Gastroesophageal sphincter (tissue), 4 donors: Measurements from ENCODE around the gene RNLS. TPM values are rescaled to one million over a fixed set of nuclear protein-coding genes. Genes with fewer than 3 reads are reported as not detected.

Experiments
- ATAC-seq: fragments of 150-250 bp; one replicate; pipeline ENCODE4 v1.9.1; 2016; ENCODE audit warnings: mild to moderate bottlenecking, moderate library complexity
- H3K27ac ChIP-seq, 4 donors: fragments of 200-600 bp; sonication (generic) in 3 of 4; 1 replicate in 3 of 4; 2 replicates in 1 of 4; pipeline ENCODE4 v1.5.1; 2016 to 2019
- H3K27me3 ChIP-seq: fragments of 200-600 bp; sonication (generic); one replicate; pipeline ENCODE4 v1.5.1; 2019
- H3K36me3 ChIP-seq, 2 donors: fragments of 200-600 bp; sonication (generic); one replicate each; pipeline ENCODE4 v1.5.1; 2019; ENCODE audit warnings: control low read depth in 1 of 2
- H3K4me1 ChIP-seq, 3 donors: fragments of 200-600 bp; sonication (generic); 1 replicate in 2 of 3; 2 replicates in 1 of 3; pipeline ENCODE4 v1.5.1; 2016 to 2019; ENCODE audit warnings: control low read depth in 2 of 3
- H3K4me3 ChIP-seq, 2 donors: fragments of 200-600 bp; sonication (generic); one replicate each; pipeline ENCODE4 v1.5.1; 2019; ENCODE audit warnings: mild to moderate bottlenecking in 1 of 2, moderate library complexity in 1 of 2
- H3K9me3 ChIP-seq, 3 donors: fragments of 200-600 bp; sonication (generic); one replicate each; pipeline ENCODE4 v1.5.1; 2017 to 2019; ENCODE audit warnings: control low read depth in 2 of 3
- CTCF ChIP-seq, 4 experiments: fragments of 200-600 bp in 2 of 4; fragments of 450-650 bp in 2 of 4; sonication (generic) in 1 of 4; IDR thresholded peaks; one replicate each; pipeline ENCODE4 v1.5.1; 2017 to 2019; ENCODE audit warnings: antibody characterized with exemption in 4 of 4, mild to moderate bottlenecking in 2 of 4, moderate library complexity in 2 of 4
- EP300 ChIP-seq: sonication (generic); formaldehyde crosslinking; IDR thresholded peaks from one replicate; pipeline ENCODE4 v1.6.1; 2017; ENCODE audit warnings: antibody characterized with exemption, mild to moderate bottlenecking
- POLR2A ChIP-seq, 2 donors: fragments of 450-650 bp; IDR thresholded peaks; one replicate each; pipeline ENCODE4 v1.6.1; 2017; ENCODE audit warnings: antibody characterized with exemption in 2 of 2, mild to moderate bottlenecking in 2 of 2, moderate library complexity in 1 of 2
- POLR2AphosphoS5 ChIP-seq: sonication (generic); formaldehyde crosslinking; IDR thresholded peaks from one replicate; pipeline ENCODE4 v1.6.1; 2017; ENCODE audit warnings: antibody characterized with exemption
- WGBS, 2 donors: methylation state at CpG; one replicate each; pipeline ENCODE4 v1.1.5; 2018; ENCODE audit warnings: low coverage in 1 of 2; 5-methylcytosine and 5-hydroxymethylcytosine counted together
- total RNA-seq, 4 donors: library from RNA; depleted of rRNA; stranded (reverse); fragments of >200 nt; gene quantifications; one replicate each; pipeline ENCODE4 v1.1.0, GENCODE V29; 2016

Gene RNLS
- total RNA-seq, 4 donors from 2014 or later = 9.4 to 25.1 (median 15.3) TPM

DNA sequence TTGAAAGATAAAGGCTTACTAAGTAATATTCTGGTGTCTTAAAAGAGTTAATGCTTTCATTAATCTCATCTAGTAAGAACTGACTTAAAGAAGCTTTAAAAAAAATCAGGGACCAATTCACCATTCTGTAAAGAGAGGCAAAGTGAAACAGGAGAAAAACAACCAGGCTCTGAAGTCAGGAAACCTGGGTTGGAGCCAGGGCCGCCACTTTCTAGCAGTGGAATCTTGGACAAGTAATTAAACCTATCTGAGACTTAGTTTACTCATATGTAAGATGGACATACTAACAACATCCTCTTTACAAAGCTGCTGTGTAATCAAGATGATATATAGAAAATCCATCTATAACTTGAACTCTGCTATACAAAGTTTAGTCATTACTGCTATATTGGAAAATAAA lies 154.1 kb downstream of the RNLS start:
- Histone ChIP-seq H3K9me3 (no peaks in the 10 kb centered on the region), H3K27ac (no peak overlapping the region), H3K4me3 (no peak overlapping the region), H3K4me1 (no peaks in the 10 kb centered on the region), H3K36me3 (no peaks in the 10 kb centered on the region), H3K27me3 (no peaks in the 10 kb centered on the region)
- 90 to 100% methylated on average over 1 of the region's 1 CpG for WGBS, 2 donors
- TF ChIP-seq EP300 (no peak), POLR2A (IDR thresholded peaks at IDR 0.05) (no peak)
- ATAC-seq = no peak

GRCh38 chr10:88428442-88428841 lies 154.7 kb downstream of the RNLS start:
- no peak overlapping the region for H3K4me3 ChIP-seq
- H3K36me3 ChIP-seq = no peaks in the 10 kb centered on the region
- TF ChIP-seq EP300 = no peak
- no peak for TF ChIP-seq POLR2AphosphoS5
- no peak for TF ChIP-seq POLR2A (IDR thresholded peaks at IDR 0.05)
- TF ChIP-seq CTCF (IDR thresholded peaks at IDR 0.05) = no peak
- H3K4me1 ChIP-seq = no peaks in the 10 kb centered on the region
- no peak for ATAC-seq
- WGBS, 2 donors = 33 to 55% methylated on average over 1 of the region's 1 CpG
- H3K27me3 ChIP-seq = no peaks in the 10 kb centered on the region
- no peaks in the 10 kb centered on the region for H3K9me3 ChIP-seq
- H3K27ac ChIP-seq = no peak overlapping the region

GRCh38 chr10:88427024-88427423 lies 156.1 kb downstream of the RNLS start:
- ATAC-seq = no peak
- Histone ChIP-seq H3K9me3 (no peaks in the 10 kb centered on the region), H3K4me1 (no peaks in the 10 kb centered on the region), H3K27me3 (no peaks in the 10 kb centered on the region), H3K27ac (no peak overlapping the region), H3K4me3 (no peak overlapping the region), H3K36me3 (no peaks in the 10 kb centered on the region)
- no peak for TF ChIP-seq POLR2AphosphoS5
- no peak for TF ChIP-seq EP300
- TF ChIP-seq CTCF (IDR thresholded peaks at IDR 0.05) = no peak
- TF ChIP-seq POLR2A (IDR thresholded peaks at IDR 0.05) = no peak
- 83 to 91% methylated on average over 1 to 2 of the region's 2 CpGs for WGBS, 2 donors

DNA sequence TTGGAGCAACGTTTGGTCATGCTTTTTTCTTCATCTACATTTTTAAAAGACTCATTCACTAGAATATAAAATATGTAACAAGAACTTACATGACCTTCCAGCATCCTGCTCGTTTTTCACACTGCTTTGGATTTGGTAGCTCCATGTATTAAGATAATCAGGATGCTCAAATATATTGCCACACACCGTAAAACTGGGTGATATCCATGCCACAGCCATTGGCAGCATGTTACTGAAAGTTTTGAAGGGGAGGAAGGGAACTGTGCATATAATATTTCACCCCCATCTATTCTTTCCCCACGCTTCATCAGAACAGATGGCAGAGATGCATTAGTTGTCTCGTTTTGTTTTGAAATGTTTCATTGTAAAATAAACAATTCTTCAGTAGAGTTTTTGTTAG lies 158.2 kb downstream of the RNLS start:
- no peaks in the 10 kb centered on the region for H3K36me3 ChIP-seq
- no peaks in the 10 kb centered on the region for H3K9me3 ChIP-seq
- TF ChIP-seq CTCF (IDR thresholded peaks at IDR 0.05) (no peak), POLR2A (IDR thresholded peaks at IDR 0.05) (no peak), POLR2AphosphoS5 (no peak), EP300 (no peak)
- no peaks in the 10 kb centered on the region for H3K4me1 ChIP-seq
- no peak for ATAC-seq
- no peak overlapping the region for H3K27ac ChIP-seq
- no peaks in the 10 kb centered on the region for H3K27me3 ChIP-seq
- 44 to 58% methylated on average over 3 to 5 of the region's 5 CpGs for WGBS, 2 donors
- H3K4me3 ChIP-seq = no peak overlapping the region

DNA sequence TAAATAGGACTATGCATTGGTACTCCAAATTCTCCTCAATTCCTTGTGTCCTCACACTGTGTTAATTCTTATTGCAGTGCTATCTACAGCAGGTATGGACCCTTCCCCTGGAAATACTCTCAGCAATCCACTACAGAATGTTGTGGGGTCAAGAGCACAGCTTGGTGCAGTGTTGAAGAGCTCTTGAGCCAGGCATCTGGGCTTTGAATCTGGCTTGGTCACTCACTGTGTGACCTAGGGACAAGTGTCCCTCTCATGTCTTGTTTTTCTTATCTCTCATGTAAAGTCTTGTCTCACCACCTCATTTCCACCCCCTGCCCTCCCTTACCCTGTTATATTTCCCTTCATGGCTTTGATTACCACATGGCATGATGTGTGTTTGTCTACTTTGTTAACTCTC lies 159.4 kb downstream of the RNLS start:
- Histone ChIP-seq H3K36me3 (no peaks in the 10 kb centered on the region), H3K4me3 (no peak overlapping the region), H3K9me3 (no peaks in the 10 kb centered on the region), H3K4me1 (no peaks in the 10 kb centered on the region), H3K27me3 (no peaks in the 10 kb centered on the region), H3K27ac (no peak overlapping the region)
- no peak for TF ChIP-seq EP300
- TF ChIP-seq POLR2AphosphoS5 = no peak
- no peak for TF ChIP-seq POLR2A (IDR thresholded peaks at IDR 0.05)
- TF ChIP-seq CTCF (IDR thresholded peaks at IDR 0.05) = no peak
- ATAC-seq = no peak
